Loucy (cell line): ENCODE results near the gene SLC25A26.

Experiments used
- H2AFZ ChIP-seq: fragments of 200-600 bp; sonication (generic); 2 replicates; pipeline ENCODE4 v1.6.0; 2016; ENCODE audit warnings: antibody characterized with exemption, mild to moderate bottlenecking, low read length, moderate library complexity
- H3F3A ChIP-seq: fragments of 200-600 bp; 2 replicates; pipeline ENCODE4 v1.6.0; 2016; ENCODE audit warnings: antibody characterized with exemption, low read depth, mild to moderate bottlenecking
- H3K27me3 ChIP-seq: fragments of 200-600 bp; sonication (generic); 2 replicates; pipeline ENCODE4 v1.6.1; 2014; ENCODE audit warnings: low read length, mild to moderate bottlenecking; ENCODE audit not compliant: insufficient read depth, poor library complexity, severe bottlenecking
- H3K36me3 ChIP-seq: fragments of 200-600 bp; sonication (generic); 2 replicates; pipeline ENCODE4 v1.6.1; 2016; ENCODE audit warnings: low read length; ENCODE audit not compliant: insufficient read depth
- H3K4me1 ChIP-seq: fragments of 200-600 bp; sonication (generic); 2 replicates; pipeline ENCODE4 v1.5.1; 2014; ENCODE audit warnings: low read length, mild to moderate bottlenecking; ENCODE audit not compliant: insufficient read depth, poor library complexity, severe bottlenecking
- H3K4me2 ChIP-seq: fragments of 200-600 bp; sonication (generic); 2 replicates; pipeline ENCODE4 v1.6.0; 2014; ENCODE audit warnings: antibody characterized with exemption, low read length, low read depth, mild to moderate bottlenecking; ENCODE audit not compliant: poor library complexity, severe bottlenecking
- H3K4me3 ChIP-seq: fragments of 200-600 bp; sonication (generic); 2 replicates; pipeline ENCODE4 v1.5.1; 2014; ENCODE audit warnings: low read length, mild to moderate bottlenecking, mixed read lengths; ENCODE audit not compliant: poor library complexity, severe bottlenecking
- H3K79me2 ChIP-seq: fragments of 200-600 bp; sonication (generic); 2 replicates; pipeline ENCODE4 v1.6.1; 2014; ENCODE audit warnings: low read length; ENCODE audit not compliant: insufficient read depth
- H3K9ac ChIP-seq: fragments of 200-600 bp; sonication (generic); 2 replicates; pipeline ENCODE4 v1.6.0; 2014; ENCODE audit warnings: mild to moderate bottlenecking, low read depth, low read length, moderate library complexity; ENCODE audit not compliant: poor library complexity, severe bottlenecking
- H3K9me2 ChIP-seq: fragments of 200-600 bp; sonication (generic); replicated peaks from 2 replicates; pipeline ENCODE4 v1.6.1; 2016; ENCODE audit warnings: low read depth, low read length, mixed read lengths
- H3K9me3 ChIP-seq: fragments of 200-600 bp; sonication (generic); 2 replicates; pipeline ENCODE4 v1.6.1; 2014; ENCODE audit warnings: mild to moderate bottlenecking, antibody characterized with exemption, low read length, low read depth; ENCODE audit not compliant: insufficient read depth
- H4K20me1 ChIP-seq: fragments of 200-600 bp; sonication (generic); 2 replicates; pipeline ENCODE4 v1.6.0; 2014; ENCODE audit warnings: antibody characterized with exemption, low read length, mild to moderate bottlenecking; ENCODE audit not compliant: insufficient read depth, poor library complexity, severe bottlenecking
- CTCF ChIP-seq: fragments of 200-600 bp; sonication (generic); conservative IDR thresholded peaks from 2 replicates; pipeline ENCODE4 v1.5.1; 2014; ENCODE audit warnings: mild to moderate bottlenecking, antibody characterized with exemption, low read length
- EZH2phosphoT487 ChIP-seq: fragments of 200-600 bp; IDR thresholded peaks from 2 replicates; pipeline ENCODE4 v1.6.1; 2018; ENCODE audit warnings: antibody characterized with exemption, mild to moderate bottlenecking, moderate library complexity, borderline replicate concordance

Gene SLC25A26

GRCh38 chr3:66404197-66404596 is 183.4 kb downstream of the SLC25A26 start:
- H3K27me3 ChIP-seq = no peaks in the 10 kb centered on the region
- H3K4me1 ChIP-seq = peaks cover 18% of the 10 kb centered on the region
- no peak for TF ChIP-seq EZH2phosphoT487
- TF ChIP-seq CTCF = no peak
- no peaks in the 10 kb centered on the region for H3K9me2 ChIP-seq
- no peak overlapping the region for H3K4me2 ChIP-seq
- no peaks in the 10 kb centered on the region for H3F3A ChIP-seq
- no peak overlapping the region for H2AFZ ChIP-seq
- peaks cover 6% of the 10 kb centered on the region for H4K20me1 ChIP-seq
- H3K9ac ChIP-seq = no peak overlapping the region
- peaks cover 11% of the 10 kb centered on the region; the same call in 1 of the 2 replicates for H3K79me2 ChIP-seq
- peaks cover 80% of the 10 kb centered on the region; the same call in 1 of the 2 replicates for H3K36me3 ChIP-seq
- no peak overlapping the region for H3K4me3 ChIP-seq
- H3K9me3 ChIP-seq = no peaks in the 10 kb centered on the region

- H3K9ac ChIP-seq = no peak overlapping the region
- H3K79me2 ChIP-seq = peaks cover 7% of the 10 kb centered on the region; the same call in 1 of the 2 replicates
- TF ChIP-seq CTCF (no peak), EZH2phosphoT487 (no peak)
- H3K4me3 ChIP-seq = no peak overlapping the region
- peaks cover 82% of the 10 kb centered on the region; the same call in 1 of the 2 replicates for H3K36me3 ChIP-seq
- H3F3A ChIP-seq = no peaks in the 10 kb centered on the region
- H3K9me2 ChIP-seq = no peaks in the 10 kb centered on the region
- H3K27me3 ChIP-seq = no peaks in the 10 kb centered on the region
- H2AFZ ChIP-seq = no peak overlapping the region
- H3K4me2 ChIP-seq = no peak overlapping the region
- peaks cover 16% of the 10 kb centered on the region for H3K4me1 ChIP-seq
- no peaks in the 10 kb centered on the region for H3K9me3 ChIP-seq
- H4K20me1 ChIP-seq = peaks cover 6% of the 10 kb centered on the region
Observed at GRCh38 chr3:66404903-66405700, 184.3 kb downstream of the SLC25A26 start.

- H3K4me1 ChIP-seq = peaks cover 11% of the 10 kb centered on the region
- no peak overlapping the region for H3K4me2 ChIP-seq
- no peaks in the 10 kb centered on the region for H3K27me3 ChIP-seq
- H3K9me2 ChIP-seq = no peaks in the 10 kb centered on the region
- H3K9me3 ChIP-seq = no peaks in the 10 kb centered on the region
- peaks cover 6% of the 10 kb centered on the region for H4K20me1 ChIP-seq
- TF ChIP-seq CTCF = no peak
- no peak for TF ChIP-seq EZH2phosphoT487
- H3K79me2 ChIP-seq = peaks cover 7% of the 10 kb centered on the region; the same call in 1 of the 2 replicates
- no peak overlapping the region for H3K9ac ChIP-seq
- no peaks in the 10 kb centered on the region for H3F3A ChIP-seq
- no peak overlapping the region for H3K4me3 ChIP-seq
- peaks cover 88% of the 10 kb centered on the region; the same call in 1 of the 2 replicates for H3K36me3 ChIP-seq
- H2AFZ ChIP-seq = no peak overlapping the region
Observed at GRCh38 chr3:66405701-66406091, 184.9 kb downstream of the SLC25A26 start.
